HuH-7.5 (cell line): ENCODE measurements around the gene TLK2.
"Not testable (repeated sequence)": the region's sequence is repeated elsewhere in the genome, so short reads cannot be mapped to it uniquely, and the experiment has no call there.

Experiments
- DNase-seq: peaks from one replicate; pipeline ENCODE4 v3.0.0; 2011; ENCODE audit warnings: low spot score

Gene TLK2

GRCh38 chr17:62478424-62478879, at the start of gene TLK2:
Gene TLK2, plus strand, starts transcription at chr17:62478825. Its CDS starts 2,301 bp downstream, at chr17:62481126.
- DNase-seq, result peak; percentile 91

GRCh38 chr17:62435251-62435650, 43.4 kb upstream of the TLK2 start:
- not testable (repeated sequence) for DNase-seq

GRCh38 chr17:62441181-62441580, 37.4 kb upstream of the TLK2 start:
- DNase-seq, result not testable (repeated sequence)

- no peak for DNase-seq
Observed at GRCh38 chr17:62444063-62444462, 34.6 kb upstream of the TLK2 start.

- DNase-seq, result not testable (repeated sequence)
Observed at GRCh38 chr17:62445791-62446190, 32.8 kb upstream of the TLK2 start.

GRCh38 chr17:62452195-62452594, 26.4 kb upstream of the TLK2 start:
- DNase-seq, result not testable (repeated sequence)

GRCh38 chr17:62453041-62453440, 25.6 kb upstream of the TLK2 start:
- DNase-seq, result not testable (repeated sequence)

GRCh38 chr17:62453656-62454055, 25.0 kb upstream of the TLK2 start:
- DNase-seq, result not testable (repeated sequence)

GRCh38 chr17:62454111-62454510, 24.5 kb upstream of the TLK2 start:
- not testable (repeated sequence) for DNase-seq

GRCh38 chr17:62456016-62456415, 22.6 kb upstream of the TLK2 start:
- no peak for DNase-seq

GRCh38 chr17:62458483-62458882, 20.1 kb upstream of the TLK2 start:
- DNase-seq, result not testable (repeated sequence)

GRCh38 chr17:62464422-62464821, 14.2 kb upstream of the TLK2 start:
- DNase-seq, result not testable (repeated sequence)

GRCh38 chr17:62465271-62465670, 13.4 kb upstream of the TLK2 start:
- DNase-seq, result not testable (repeated sequence)

- DNase-seq, result peak; percentile 19
Observed at GRCh38 chr17:62470666-62471379, 7.8 kb upstream of the TLK2 start.

- not testable (repeated sequence) for DNase-seq
Observed at GRCh38 chr17:62471380-62471880, 7.2 kb upstream of the TLK2 start.

- DNase-seq, result peak; percentile 45
Observed at GRCh38 chr17:62473030-62473982, 5.3 kb upstream of the TLK2 start.

GRCh38 chr17:62477111-62477510, 1.5 kb upstream of the TLK2 start:
- DNase-seq, result not testable (repeated sequence)

GRCh38 chr17:62477718-62478408, 762 bp upstream of the TLK2 start:
- DNase-seq, result peak; percentile 48

- DNase-seq, result not testable (repeated sequence)
Observed at GRCh38 chr17:62478880-62479638, 434 bp downstream of the TLK2 start.

GRCh38 chr17:62479639-62480258, 1.1 kb downstream of the TLK2 start:
- peak; percentile 18 for DNase-seq

GRCh38 chr17:62482553-62482952, 3.9 kb downstream of the TLK2 start:
- DNase-seq, result not testable (repeated sequence)
